Hematopoietic multipotent progenitor cell treated with erythropoietin and hydrocortisone succinate and interleukin-3 and kit ligand, for 4 days (in vitro differentiated cells): ENCODE measurements around the gene BRINP3.
A peak's percentile ranks its signal among the peaks of the same experiment; 100 is the strongest.

Source experiments
- DNase-seq: peaks from one replicate; pipeline ENCODE4 v3.0.0-alpha.2; 2015

Gene BRINP3

DNA sequence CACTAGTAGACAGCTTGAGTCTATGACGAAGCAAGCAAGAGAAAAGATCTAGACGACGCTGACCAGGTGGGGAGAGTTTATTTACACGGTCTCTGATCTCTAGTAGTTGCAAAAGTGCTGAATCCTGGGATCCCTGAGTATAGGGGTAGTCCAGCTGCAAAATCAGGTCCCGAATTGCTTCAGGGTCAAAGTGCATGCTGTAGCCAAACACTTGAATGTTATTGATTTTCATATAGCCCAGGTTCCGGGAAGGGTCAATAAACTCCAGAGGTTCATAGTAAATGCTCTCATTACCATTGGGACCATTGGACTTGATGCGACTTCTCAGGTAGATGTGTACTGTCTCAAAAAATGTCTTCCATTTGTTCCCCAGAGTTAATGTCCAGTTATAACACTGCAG lies 379.6 kb downstream of the BRINP3 start:
- no peak for DNase-seq

DNA sequence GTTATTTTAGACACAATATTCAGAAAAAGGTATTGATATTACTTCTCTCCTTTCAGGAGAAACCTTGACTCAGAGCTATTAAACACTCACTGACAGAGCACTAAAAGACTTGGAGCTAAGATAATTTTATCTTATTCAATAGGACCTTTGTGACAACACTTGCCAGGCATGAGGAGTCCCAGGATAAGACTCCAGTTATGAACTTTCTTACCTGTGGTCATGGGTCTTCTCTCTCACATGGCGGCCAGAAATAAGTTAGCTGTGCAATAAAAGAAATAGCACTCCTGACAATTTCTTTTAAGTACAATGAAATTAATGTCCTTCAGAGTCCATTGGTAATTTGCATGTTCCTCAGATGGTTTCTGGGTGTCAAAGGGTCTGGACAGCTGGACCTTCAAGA lies 382.1 kb downstream of the BRINP3 start:
- no peak for DNase-seq

DNA sequence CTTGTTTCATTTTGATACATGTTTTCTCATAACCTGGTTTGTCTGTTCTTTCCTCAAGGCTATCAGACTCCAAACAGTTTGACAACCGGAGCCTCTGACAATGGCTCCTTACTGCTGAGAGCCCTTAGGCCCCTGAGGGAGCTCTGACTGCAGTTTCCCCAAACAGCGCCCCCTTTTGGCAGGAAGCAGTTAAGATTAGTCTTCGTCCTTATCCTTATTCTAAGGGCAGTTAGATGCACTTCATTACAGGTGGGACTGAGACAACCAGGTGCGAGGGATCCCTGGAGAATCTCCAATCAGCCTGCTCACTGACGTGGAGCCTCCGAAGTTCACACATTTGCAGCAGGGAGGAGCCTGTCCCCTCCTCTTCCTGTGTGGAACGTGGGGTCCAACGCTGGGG lies 393.1 kb downstream of the BRINP3 start:
- DNase-seq, result peak; percentile 7

DNA sequence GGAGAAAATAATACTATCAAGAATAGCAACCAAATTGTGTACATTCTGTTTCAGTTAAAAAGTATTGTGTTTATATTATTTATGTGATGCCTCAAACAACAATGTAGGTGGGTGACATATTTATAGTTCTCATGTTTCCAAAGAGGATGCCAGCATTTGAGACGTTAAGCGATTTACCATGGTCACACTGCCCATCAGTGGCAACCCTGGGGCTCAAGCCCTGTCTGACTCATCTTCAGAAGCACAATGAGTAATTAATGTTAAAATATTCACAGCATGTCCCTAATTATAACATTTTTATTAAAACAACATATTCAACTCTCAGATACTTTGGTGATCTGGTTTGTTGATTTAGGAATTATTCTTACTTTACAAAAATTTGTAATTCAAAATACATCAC lies 409.4 kb downstream of the BRINP3 start:
- no peak for DNase-seq

DNA sequence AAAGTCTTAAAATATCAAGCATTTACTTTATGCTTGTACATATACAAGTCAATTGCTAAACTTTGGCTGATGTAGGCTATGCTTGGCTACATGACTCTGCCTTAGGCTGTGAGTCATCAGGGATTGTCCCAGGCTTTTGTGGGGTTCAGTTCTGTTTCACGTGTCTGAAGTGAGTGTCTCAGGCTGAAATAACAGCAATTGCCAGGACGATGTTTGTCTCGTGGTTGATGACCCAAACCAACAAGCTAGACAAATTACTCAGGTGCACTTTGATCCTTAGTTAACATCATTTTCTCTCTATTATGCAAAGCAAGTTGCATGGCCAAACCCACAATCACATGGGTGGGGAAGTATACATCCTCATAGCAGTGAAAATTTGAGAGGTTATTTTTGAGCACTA lies 410.1 kb downstream of the BRINP3 start:
- DNase-seq, result no peak

DNA sequence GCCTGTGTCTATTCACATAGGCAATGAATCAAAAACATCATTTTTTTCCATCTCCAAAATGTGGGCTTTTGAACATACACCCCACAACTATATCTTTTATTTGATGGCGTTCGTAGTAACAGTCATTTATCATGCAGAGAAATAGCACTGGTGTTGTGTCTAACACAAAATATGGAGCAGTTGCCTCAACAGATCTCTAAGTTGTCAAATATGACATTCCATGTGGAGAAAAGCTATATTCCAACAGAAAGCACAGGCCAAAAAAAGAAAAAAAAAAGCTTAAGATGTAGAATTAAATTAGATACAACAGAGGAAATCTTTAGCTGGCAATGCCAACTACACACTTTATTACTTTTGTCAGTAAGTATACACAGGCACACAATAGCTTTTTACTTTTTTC lies 411.7 kb downstream of the BRINP3 start:
- no peak for DNase-seq

DNA sequence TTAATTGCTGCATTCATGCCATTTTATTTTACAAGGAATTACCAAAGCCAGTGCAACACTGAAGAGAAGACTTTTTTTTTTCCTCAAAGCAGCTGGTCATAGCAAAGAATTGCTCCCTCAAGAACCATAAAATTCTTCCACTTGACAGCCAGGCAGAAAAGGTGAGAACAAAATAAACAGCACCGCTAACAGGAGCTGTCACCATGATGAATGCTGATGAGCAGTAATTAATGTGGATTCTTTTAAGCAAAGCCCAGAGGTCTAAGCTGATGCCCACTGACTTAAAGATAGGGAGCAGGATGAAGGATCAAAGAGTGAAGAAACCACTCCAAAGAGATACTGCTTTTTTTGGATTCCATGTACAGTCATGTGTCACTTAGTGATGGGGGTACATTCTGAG lies 428.4 kb downstream of the BRINP3 start:
- DNase-seq, result no peak
